Right forelimb (tissue), 1 donor: ENCODE data around the gene GSN.

Source experiments
- DNase-seq: peaks from one replicate; pipeline ENCODE4 v3.0.0-alpha.2; 2018

GSN gene

GRCh38 chr9:121273064-121273775, 5.3 kb downstream of the GSN start:
- DNase-seq, result peak; percentile 61

GRCh38 chr9:121274851-121275250, 6.9 kb downstream of the GSN start:
- DNase-seq, result peak; percentile 4

- DNase-seq, result peak; percentile 17
Observed at GRCh38 chr9:121275781-121276658, 8.1 kb downstream of the GSN start.

- no peak for DNase-seq
Observed at GRCh38 chr9:121277026-121277425, 9.1 kb downstream of the GSN start.

- DNase-seq, result no peak
Observed at GRCh38 chr9:121277518-121278295, 9.7 kb downstream of the GSN start.

- peak; percentile 80 for DNase-seq
Observed at GRCh38 chr9:121278477-121279261, 10.7 kb downstream of the GSN start.

- no peak for DNase-seq
Observed at GRCh38 chr9:121279776-121280388, 11.9 kb downstream of the GSN start.

GRCh38 chr9:121280715-121281613, 13.0 kb downstream of the GSN start:
- no peak for DNase-seq

- no peak for DNase-seq
Observed at GRCh38 chr9:121281614-121282276, 13.8 kb downstream of the GSN start.

- DNase-seq, result no peak
Observed at GRCh38 chr9:121282277-121283079, 14.5 kb downstream of the GSN start.

- no peak for DNase-seq
Observed at GRCh38 chr9:121283080-121283398, 15.1 kb downstream of the GSN start.

- DNase-seq, result no peak
Observed at GRCh38 chr9:121283856-121284732, 16.1 kb downstream of the GSN start.

- no peak for DNase-seq
Observed at GRCh38 chr9:121284733-121285451, 16.9 kb downstream of the GSN start.

- no peak for DNase-seq
Observed at GRCh38 chr9:121285835-121286687, 18.1 kb downstream of the GSN start.

- DNase-seq, result no peak
Observed at GRCh38 chr9:121286688-121286972, 18.7 kb downstream of the GSN start.

GRCh38 chr9:121286973-121287741, 19.2 kb downstream of the GSN start:
- DNase-seq, result peak; percentile 87
